IgD-negative memory B cell (primary cell): ENCODE data around the gene PEAK1. TPM values are rescaled to one million over a fixed set of nuclear protein-coding genes. Genes with fewer than 3 reads are reported as not detected.
"Not testable (repeated sequence)": the region's sequence is repeated elsewhere in the genome, so short reads cannot be mapped to it uniquely, and the experiment has no call there.

ENCODE experiments used
- H3K27ac Mint-ChIP-seq, 3 donors: one replicate each; pipeline ENCODE4 v1.8.0; 2020 to 2022; ENCODE audit warnings: mild to moderate bottlenecking in 3 of 3, mixed read lengths in 3 of 3, moderate library complexity in 1 of 3
- H3K27me3 Mint-ChIP-seq: one replicate; pipeline ENCODE4 v1.8.0; 2021; ENCODE audit warnings: mixed read lengths
- H3K36me3 Mint-ChIP-seq: one replicate; pipeline ENCODE4 v1.8.0; 2020; ENCODE audit warnings: mild to moderate bottlenecking, mixed read lengths
- H3K4me1 Mint-ChIP-seq, 3 donors: one replicate each; pipeline ENCODE4 v1.8.0; 2020 to 2022; ENCODE audit warnings: mixed read lengths in 3 of 3, mild to moderate bottlenecking in 1 of 3
- H3K4me3 Mint-ChIP-seq, 4 donors: one replicate each; pipeline ENCODE4 v1.8.0; 2020 to 2022; ENCODE audit warnings: mild to moderate bottlenecking in 4 of 4, mixed read lengths in 4 of 4, moderate library complexity in 3 of 4
- H3K9me3 Mint-ChIP-seq, 3 donors: one replicate each; pipeline ENCODE4 v1.8.0; 2020 to 2021; ENCODE audit warnings: mixed read lengths in 3 of 3, mild to moderate bottlenecking in 1 of 3
- polyA plus RNA-seq: library from polyadenylated mRNA; unstranded; fragments of 300-500 nt; fragmentation: Illumina TruSeq; gene quantifications from one replicate; pipeline ENCODE4 v1.2.3, GENCODE V29; 2021

PEAK1 gene
- polyA plus RNA-seq, 1 donor from 2014 or later = 5.8 TPM

GRCh38 chr15:77191230-77191834 is 228.6 kb downstream of the PEAK1 start:
- no peaks in the 10 kb centered on the region for H3K9me3 Mint-ChIP-seq
- peaks cover 36 to 48% (median 37%) of the 10 kb centered on the region in 3 donors for H3K4me1 Mint-ChIP-seq
- no peak overlapping the region for H3K27ac Mint-ChIP-seq
- H3K27me3 Mint-ChIP-seq = no peaks in the 10 kb centered on the region
- no peak overlapping the region for H3K4me3 Mint-ChIP-seq
- H3K36me3 Mint-ChIP-seq = peaks cover 6% of the 10 kb centered on the region

- H3K36me3 Mint-ChIP-seq = no peaks in the 10 kb centered on the region
- H3K9me3 Mint-ChIP-seq = no peaks in the 10 kb centered on the region
- peaks cover 45 to 50% (median 46%) of the 10 kb centered on the region in 3 donors for H3K4me1 Mint-ChIP-seq
- H3K27ac Mint-ChIP-seq = peak overlapping the region; percentile 83 to 93 (median 87)
- H3K27me3 Mint-ChIP-seq = no peaks in the 10 kb centered on the region
- H3K4me3 Mint-ChIP-seq = peak overlapping the region in 3 of 4 donors; percentile 64 to 87 (median 64)
Measured at GRCh38 chr15:77187751-77188464, 232.0 kb downstream of the PEAK1 start.

DNA sequence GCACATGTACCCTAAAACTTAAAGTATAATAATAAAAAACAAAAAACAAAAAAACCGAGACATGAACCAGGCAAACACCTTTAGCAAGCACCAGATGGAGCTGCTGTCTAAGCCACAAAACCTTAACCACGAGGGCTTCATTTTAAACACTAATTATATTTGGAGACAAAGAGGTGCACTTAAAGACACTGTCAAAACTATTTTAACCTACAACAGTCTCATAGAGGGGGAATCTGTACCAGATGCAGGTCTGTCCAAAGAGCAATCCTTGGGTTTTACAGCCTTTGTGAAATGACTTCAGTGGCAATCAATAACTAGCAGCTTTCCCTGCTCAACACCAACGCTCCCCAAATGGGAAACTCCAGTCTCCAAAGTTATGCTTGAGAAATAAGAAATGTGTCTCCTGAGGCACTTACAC is 233.3 kb downstream of the PEAK1 start:
- Mint-ChIP-seq H3K9me3 (no peaks in the 10 kb centered on the region), H3K4me1 (peaks cover 55 to 62% (median 57%) of the 10 kb centered on the region in 3 donors), H3K27me3 (no peaks in the 10 kb centered on the region), H3K27ac (peak overlapping the region in 2 of 3 donors; percentile 22 to 27), H3K36me3 (no peaks in the 10 kb centered on the region), H3K4me3 (no peak overlapping the region)

- Mint-ChIP-seq H3K27ac (peak overlapping the region in 1 of 3 donors; percentile 80), H3K36me3 (no peaks in the 10 kb centered on the region), H3K27me3 (no peaks in the 10 kb centered on the region), H3K4me3 (peak overlapping the region in 2 of 4 donors; percentile 11 to 43), H3K4me1 (peaks cover 64 to 72% (median 70%) of the 10 kb centered on the region in 3 donors), H3K9me3 (no peaks in the 10 kb centered on the region)
Measured at GRCh38 chr15:77185242-77185785, 234.6 kb downstream of the PEAK1 start.

GRCh38 chr15:77184352-77184751 is 235.6 kb downstream of the PEAK1 start:
- H3K27me3 Mint-ChIP-seq, H3K4me3 Mint-ChIP-seq, H3K36me3 Mint-ChIP-seq, H3K9me3 Mint-ChIP-seq, H3K27ac Mint-ChIP-seq: not testable (repeated sequence)
- peaks cover 67 to 75% (median 74%) of the 10 kb centered on the region in 3 donors for H3K4me1 Mint-ChIP-seq

DNA sequence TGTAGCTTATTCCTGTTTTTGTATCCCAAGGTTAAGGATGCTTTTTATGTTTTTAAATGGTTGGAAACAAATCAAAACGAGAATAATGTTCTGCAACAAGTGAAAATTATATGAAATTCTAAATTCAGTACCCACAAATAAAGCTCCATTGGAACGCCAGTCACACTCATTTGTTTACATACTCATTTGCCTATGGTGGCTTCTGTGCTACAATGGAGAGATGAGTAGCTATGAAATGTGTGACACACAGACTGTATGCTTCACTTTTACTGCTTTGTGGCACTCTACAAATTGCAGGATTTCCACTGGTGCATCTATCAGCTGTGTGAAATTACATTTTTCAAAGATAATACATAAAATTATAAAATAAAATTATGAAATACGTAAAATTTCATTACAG is 236.8 kb downstream of the PEAK1 start:
- Mint-ChIP-seq H3K4me1 (peaks cover 61 to 73% (median 68%) of the 10 kb centered on the region in 3 donors), H3K27ac (peak overlapping the region in 1 of 3 donors; percentile 79), H3K4me3 (peak overlapping the region in 2 of 4 donors; percentile 49 to 61), H3K36me3 (peaks cover 6% of the 10 kb centered on the region), H3K9me3 (no peaks in the 10 kb centered on the region), H3K27me3 (no peaks in the 10 kb centered on the region)

GRCh38 chr15:77181305-77182074 is 238.4 kb downstream of the PEAK1 start:
- Mint-ChIP-seq H3K27me3 (no peaks in the 10 kb centered on the region), H3K36me3 (peaks cover 7% of the 10 kb centered on the region), H3K4me3 (peak overlapping the region; percentile 67 to 86 (median 76)), H3K4me1 (peaks cover 45 to 58% (median 52%) of the 10 kb centered on the region in 3 donors), H3K27ac (peak overlapping the region; percentile 79 to 93 (median 86)), H3K9me3 (no peaks in the 10 kb centered on the region)

DNA sequence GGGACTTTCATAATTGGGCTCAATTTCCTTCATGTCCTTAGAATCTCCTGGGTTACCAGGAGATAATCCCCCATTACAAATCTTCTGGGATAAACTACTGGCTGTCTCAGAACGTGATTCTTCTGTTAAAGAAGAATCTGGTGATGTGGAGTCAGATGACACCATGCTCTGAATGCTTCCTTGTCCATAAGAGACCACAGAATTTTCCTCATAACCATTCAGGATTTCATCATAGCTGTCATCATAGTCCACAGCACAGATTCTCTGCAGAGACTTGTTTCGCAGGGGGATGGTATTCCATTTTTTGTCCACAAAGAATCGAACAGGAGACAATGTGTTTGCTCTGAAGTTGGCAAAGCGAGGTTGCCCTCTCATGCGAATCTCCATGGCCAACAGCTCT is 239.1 kb downstream of the PEAK1 start:
- no peaks in the 10 kb centered on the region for H3K27me3 Mint-ChIP-seq
- peak overlapping the region; percentile 79 to 93 (median 86) for H3K27ac Mint-ChIP-seq
- H3K4me1 Mint-ChIP-seq = peaks cover 44 to 55% (median 51%) of the 10 kb centered on the region in 3 donors
- H3K9me3 Mint-ChIP-seq = no peaks in the 10 kb centered on the region
- peaks cover 7% of the 10 kb centered on the region for H3K36me3 Mint-ChIP-seq
- H3K4me3 Mint-ChIP-seq = peak overlapping the region in 3 of 4 donors; percentile 74 to 86 (median 79)

- Mint-ChIP-seq H3K36me3 (peaks cover 7% of the 10 kb centered on the region), H3K27me3 (no peaks in the 10 kb centered on the region), H3K27ac (peak overlapping the region; percentile 79 to 93 (median 85)), H3K4me1 (peaks cover 40 to 50% (median 47%) of the 10 kb centered on the region in 3 donors), H3K9me3 (no peaks in the 10 kb centered on the region), H3K4me3 (peak overlapping the region in 2 of 4 donors; percentile 24 to 71)
Measured at GRCh38 chr15:77180270-77180669, 239.6 kb downstream of the PEAK1 start.

GRCh38 chr15:77179541-77179998 is 240.3 kb downstream of the PEAK1 start:
- Mint-ChIP-seq H3K4me3 (peak overlapping the region; percentile 24 to 72 (median 52)), H3K27ac (peak overlapping the region; percentile 41 to 85 (median 79)), H3K36me3 (peaks cover 7% of the 10 kb centered on the region), H3K4me1 (peaks cover 38 to 45% (median 41%) of the 10 kb centered on the region in 3 donors), H3K9me3 (no peaks in the 10 kb centered on the region), H3K27me3 (no peaks in the 10 kb centered on the region)

- H3K36me3 Mint-ChIP-seq = peaks cover 9% of the 10 kb centered on the region
- H3K4me1 Mint-ChIP-seq = peaks cover 37 to 45% (median 41%) of the 10 kb centered on the region in 3 donors
- H3K27ac Mint-ChIP-seq = peak overlapping the region in 2 of 3 donors; percentile 27 to 81
- H3K9me3 Mint-ChIP-seq = no peaks in the 10 kb centered on the region
- H3K27me3 Mint-ChIP-seq = no peaks in the 10 kb centered on the region
- H3K4me3 Mint-ChIP-seq = no peak overlapping the region
Measured at GRCh38 chr15:77178411-77178810, 241.5 kb downstream of the PEAK1 start.

- not testable (repeated sequence) for H3K27me3 Mint-ChIP-seq, H3K27ac Mint-ChIP-seq
- peaks cover 22 to 28% (median 23%) of the 10 kb centered on the region in 3 donors for H3K4me1 Mint-ChIP-seq
Measured at GRCh38 chr15:77176148-77176547, 243.8 kb downstream of the PEAK1 start.

GRCh38 chr15:77173487-77173886 is 246.4 kb downstream of the PEAK1 start:
- peaks cover 0 to 9% (median 2%) of the 10 kb centered on the region in 3 donors for H3K4me1 Mint-ChIP-seq
- no peak overlapping the region for H3K4me3 Mint-ChIP-seq
- H3K9me3 Mint-ChIP-seq = no peaks in the 10 kb centered on the region
- H3K27me3 Mint-ChIP-seq = no peaks in the 10 kb centered on the region
- H3K27ac Mint-ChIP-seq = no peak overlapping the region
- H3K36me3 Mint-ChIP-seq = peaks cover 6% of the 10 kb centered on the region

More at GRCh38 chr15:77176148-77176547, 243.8 kb downstream of the PEAK1 start:
- not testable (repeated sequence) for H3K4me3 Mint-ChIP-seq, H3K36me3 Mint-ChIP-seq, H3K9me3 Mint-ChIP-seq

DNA sequence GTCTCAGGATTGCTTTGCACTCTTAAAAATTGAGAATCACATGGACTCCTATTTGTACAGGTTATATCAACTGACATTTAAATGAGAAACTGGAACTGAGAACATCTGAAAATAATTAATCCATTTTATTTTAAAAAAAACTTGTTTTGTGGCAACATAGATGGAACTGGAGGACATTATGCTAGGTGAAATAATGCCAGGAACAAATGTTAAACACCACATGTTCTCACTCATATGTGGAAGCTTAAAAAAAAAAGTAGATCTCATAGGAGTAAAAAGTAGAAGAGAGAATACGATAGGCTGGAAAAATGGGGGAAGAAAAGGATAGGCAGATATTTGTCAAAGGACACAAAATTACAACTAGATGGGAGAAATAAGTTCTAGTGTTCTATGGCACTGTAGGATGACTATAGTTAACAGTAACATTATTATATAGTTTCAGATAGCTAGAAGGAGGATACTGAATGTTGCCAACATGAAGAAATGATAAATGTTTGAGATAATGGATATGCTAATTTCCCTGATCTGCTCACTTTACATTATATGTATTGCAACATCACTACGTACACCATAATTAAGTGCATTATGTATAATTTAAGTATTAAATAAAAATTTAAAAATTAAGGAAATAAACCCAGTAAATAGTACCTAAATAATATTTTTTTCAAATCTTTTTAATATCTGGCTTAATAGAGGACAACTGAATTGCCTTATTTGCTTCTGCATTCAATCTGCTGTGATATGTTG is 248.5 kb downstream of the PEAK1 start:
- Mint-ChIP-seq H3K36me3 (peaks cover 5% of the 10 kb centered on the region), H3K27me3 (no peaks in the 10 kb centered on the region), H3K27ac (no peak overlapping the region), H3K9me3 (no peaks in the 10 kb centered on the region), H3K4me3 (no peak overlapping the region), H3K4me1 (peaks cover 2 to 6% (median 3%) of the 10 kb centered on the region in 3 donors)
